GM13976 (cell line): ENCODE results near the gene VENTX.

Experiments used
- DNase-seq: peaks from one replicate; pipeline ENCODE4 v3.0.0; 2012; ENCODE audit warnings: low spot score
- in situ Hi-C: fragments of 300-500 bp; cut with MboI; formaldehyde crosslinking; loops from one replicate; pipeline ENCODE4 v1.12.0; 2022; ENCODE audit warnings: low sequenced_read_pairs, mixed read lengths, inconsistent platforms; ENCODE audit not compliant: unreplicated experiment
- TF ChIP-seq, protein P1 (sequence below): IDR thresholded peaks from 2 replicates; pipeline ENCODE4 v1.5.1; 2012; ENCODE audit warnings: borderline replicate concordance, mild to moderate bottlenecking; ENCODE audit not compliant: insufficient read depth; ENCODE audit errors: extremely low read depth, missing control alignments, control extremely low read depth

Gene VENTX

DNA sequence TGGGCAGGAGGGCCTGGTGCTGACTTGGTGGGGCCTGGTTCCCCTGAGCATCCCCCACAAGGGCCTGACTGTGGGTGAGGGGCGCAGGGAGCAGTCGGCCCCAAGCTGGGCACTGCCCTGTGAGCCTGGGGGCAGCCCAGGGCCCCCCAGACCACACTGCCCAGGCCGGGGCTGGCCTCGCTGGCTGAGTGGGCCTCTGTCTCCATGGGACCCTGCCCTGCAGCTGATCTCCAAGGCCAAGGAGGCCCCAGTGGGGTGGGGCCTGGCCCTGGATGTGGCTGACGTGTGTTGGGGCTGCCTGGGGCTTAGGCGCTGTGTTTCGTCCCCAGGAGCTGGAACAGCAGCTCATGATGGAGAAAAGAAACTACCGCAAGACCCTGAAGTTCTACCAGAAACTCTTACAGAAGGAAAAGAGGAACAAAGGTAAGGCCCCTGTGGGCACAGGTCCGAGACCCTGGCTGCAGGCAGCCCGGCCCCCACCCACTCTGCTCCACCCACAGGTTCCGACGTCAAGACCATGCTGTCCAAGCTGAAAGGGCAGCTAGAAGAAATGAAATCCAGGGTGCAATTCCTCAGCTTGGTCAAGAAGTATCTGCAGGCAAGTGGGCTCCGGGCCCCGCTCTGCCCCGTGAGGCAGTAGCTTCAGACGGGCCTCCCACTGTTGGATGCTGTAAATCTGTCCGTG lies 31.2 kb upstream of the VENTX start:
- in situ Hi-C loops: no loop called here
- no peak for DNase-seq
- TF ChIP-seq, protein P1, sequence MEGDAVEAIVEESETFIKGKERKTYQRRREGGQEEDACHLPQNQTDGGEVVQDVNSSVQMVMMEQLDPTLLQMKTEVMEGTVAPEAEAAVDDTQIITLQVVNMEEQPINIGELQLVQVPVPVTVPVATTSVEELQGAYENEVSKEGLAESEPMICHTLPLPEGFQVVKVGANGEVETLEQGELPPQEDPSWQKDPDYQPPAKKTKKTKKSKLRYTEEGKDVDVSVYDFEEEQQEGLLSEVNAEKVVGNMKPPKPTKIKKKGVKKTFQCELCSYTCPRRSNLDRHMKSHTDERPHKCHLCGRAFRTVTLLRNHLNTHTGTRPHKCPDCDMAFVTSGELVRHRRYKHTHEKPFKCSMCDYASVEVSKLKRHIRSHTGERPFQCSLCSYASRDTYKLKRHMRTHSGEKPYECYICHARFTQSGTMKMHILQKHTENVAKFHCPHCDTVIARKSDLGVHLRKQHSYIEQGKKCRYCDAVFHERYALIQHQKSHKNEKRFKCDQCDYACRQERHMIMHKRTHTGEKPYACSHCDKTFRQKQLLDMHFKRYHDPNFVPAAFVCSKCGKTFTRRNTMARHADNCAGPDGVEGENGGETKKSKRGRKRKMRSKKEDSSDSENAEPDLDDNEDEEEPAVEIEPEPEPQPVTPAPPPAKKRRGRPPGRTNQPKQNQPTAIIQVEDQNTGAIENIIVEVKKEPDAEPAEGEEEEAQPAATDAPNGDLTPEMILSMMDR: no peak

DNA sequence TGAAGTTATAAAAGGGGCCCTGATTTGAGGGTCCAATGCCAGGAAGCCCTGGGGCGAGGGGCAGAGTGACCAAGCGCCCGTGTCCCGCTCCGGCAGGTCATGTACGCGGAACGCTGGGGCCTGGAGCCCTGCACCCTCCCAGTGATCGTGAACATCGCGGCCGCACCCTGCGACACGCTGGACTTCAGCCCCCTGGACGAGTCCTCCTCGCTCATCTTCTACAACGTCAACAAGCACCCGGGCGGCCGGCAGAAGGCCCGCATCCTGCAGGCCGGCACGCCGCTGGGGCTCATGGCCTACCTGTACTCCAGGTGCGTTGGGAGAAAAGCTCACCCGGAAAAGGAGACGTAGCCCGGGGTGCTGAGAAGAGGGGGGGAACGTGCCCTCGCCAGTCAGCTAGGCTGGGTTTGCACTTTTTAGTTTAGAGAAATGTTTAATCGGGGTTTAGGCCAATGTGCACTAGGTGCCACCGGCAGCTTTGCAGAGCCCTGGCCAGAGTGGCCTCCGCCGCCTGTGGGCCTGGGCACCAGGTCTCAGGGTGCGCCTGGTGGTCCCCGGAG lies 30.5 kb upstream of the VENTX start:
- DNase-seq: no peak

DNA sequence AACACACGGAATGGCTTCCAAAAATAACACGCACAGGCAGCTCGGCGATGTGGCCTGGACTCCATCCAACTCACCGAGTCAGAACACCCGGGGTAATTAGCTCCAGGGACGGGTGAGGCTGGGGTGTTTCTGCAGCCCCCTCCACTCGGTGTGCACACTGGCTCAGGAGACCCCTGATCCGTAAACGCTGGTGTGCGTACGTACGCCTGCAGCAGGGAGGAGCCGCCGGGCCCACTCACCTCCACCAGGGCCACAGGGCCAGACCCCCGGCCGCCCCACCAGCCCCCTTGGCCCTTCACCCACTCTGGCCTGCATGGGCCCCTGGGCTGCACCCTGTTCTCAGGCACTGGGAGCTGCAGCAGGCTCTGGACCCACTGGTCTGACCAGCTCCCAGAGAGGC lies 30.0 kb upstream of the VENTX start:
- no peak for DNase-seq
- in situ Hi-C loops: no loop called here
- TF ChIP-seq, protein P1: no peak

More for the DNA sequence above, 30.5 kb upstream of the VENTX start:
- TF ChIP-seq, protein P1: no peak
- in situ Hi-C loops: no loop called here

DNA sequence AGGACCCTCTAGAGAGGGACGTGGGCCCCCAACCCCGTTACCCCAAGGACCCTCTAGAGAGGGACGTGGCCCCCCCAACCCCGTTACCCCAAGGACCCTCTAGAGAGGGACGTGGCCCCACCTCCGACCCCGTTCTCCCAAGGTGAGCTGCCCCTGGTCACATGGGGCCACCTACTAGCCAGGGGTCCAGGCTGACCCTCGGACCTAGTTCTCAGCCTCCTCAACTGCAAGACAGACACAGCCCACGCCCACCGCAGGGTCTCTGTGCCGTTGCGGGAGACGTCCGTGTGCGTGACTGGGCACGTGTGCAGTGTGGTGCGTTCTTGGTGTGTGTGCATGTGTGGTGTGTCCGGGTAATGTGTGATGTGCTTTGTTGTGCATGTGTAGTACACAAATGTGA lies 29.2 kb upstream of the VENTX start:
- in situ Hi-C loops: no loop called here
- TF ChIP-seq, protein P1: no peak
- no peak for DNase-seq

DNA sequence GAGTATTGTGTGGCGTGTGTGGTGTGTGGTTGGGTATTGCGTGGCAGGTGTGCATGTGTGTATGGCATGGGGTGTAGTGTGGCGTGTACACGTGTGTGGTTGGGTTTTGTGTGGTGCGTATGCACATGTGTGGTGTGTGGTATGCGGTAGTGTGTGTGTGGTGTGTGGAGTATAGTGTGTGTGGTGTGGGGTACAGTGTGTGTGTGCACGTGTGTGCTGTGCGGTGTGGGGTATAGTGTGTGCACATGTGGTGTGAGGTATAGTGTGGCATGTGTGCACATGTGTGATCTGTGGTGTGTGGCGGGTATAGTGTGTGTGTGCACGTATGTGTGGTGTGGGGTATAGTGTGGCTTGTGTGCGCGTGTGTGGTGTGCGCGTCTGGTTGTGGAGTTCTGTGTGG lies 28.5 kb upstream of the VENTX start:
- TF ChIP-seq, protein P1: no peak
- in situ Hi-C loops: no loop called here
- DNase-seq: no peak

DNA sequence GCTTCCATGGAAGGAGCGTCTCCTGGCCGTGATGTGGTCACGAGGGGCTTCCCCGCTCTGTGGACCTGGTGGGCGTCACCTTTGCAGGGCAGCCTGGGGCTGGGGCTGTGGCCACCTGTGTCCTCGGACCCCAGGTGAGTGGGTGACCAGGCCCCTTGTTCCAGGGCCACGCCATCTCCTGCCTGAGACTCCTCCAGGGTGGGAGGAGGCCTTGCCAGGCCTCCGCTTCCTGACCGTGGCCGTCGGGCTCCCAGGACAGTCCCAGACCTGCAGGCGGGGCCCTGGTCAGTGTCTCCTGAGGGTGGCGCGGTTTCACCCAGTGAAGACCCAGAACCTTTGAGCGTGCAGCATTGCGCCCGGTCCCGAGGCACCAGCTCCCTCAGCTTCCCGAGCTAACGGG lies 28.0 kb upstream of the VENTX start:
- in situ Hi-C loops: no loop called here
- DNase-seq: no peak
- TF ChIP-seq, protein P1: no peak
